GM18508 (cell line): ENCODE results near the gene KCNJ9.
"Not testable (repeated sequence)": the region's sequence is repeated elsewhere in the genome, so short reads cannot be mapped to it uniquely, and the experiment has no call there.

Experiments used
- ATAC-seq: cut with Tn5 transposase; IDR thresholded peaks from one replicate; pipeline ENCODE4 v1.9.1; 2021; ENCODE audit warnings: moderate number of reproducible peaks; ENCODE audit not compliant: insufficient read depth, unreplicated experiment

KCNJ9 gene

GRCh38 chr1:160099716-160100375 is 18.5 kb downstream of the KCNJ9 start:
- ATAC-seq = no peak

GRCh38 chr1:160101037-160101716 is 19.8 kb downstream of the KCNJ9 start:
- ATAC-seq = no peak

- ATAC-seq = no peak
Measured at GRCh38 chr1:160101717-160102522, 20.6 kb downstream of the KCNJ9 start.

GRCh38 chr1:160103658-160104408 is 22.5 kb downstream of the KCNJ9 start:
- ATAC-seq = no peak

GRCh38 chr1:160104486-160104885 is 23.1 kb downstream of the KCNJ9 start:
- ATAC-seq = no peak

- ATAC-seq = no peak
Measured at GRCh38 chr1:160105155-160105554, 23.8 kb downstream of the KCNJ9 start.

DNA sequence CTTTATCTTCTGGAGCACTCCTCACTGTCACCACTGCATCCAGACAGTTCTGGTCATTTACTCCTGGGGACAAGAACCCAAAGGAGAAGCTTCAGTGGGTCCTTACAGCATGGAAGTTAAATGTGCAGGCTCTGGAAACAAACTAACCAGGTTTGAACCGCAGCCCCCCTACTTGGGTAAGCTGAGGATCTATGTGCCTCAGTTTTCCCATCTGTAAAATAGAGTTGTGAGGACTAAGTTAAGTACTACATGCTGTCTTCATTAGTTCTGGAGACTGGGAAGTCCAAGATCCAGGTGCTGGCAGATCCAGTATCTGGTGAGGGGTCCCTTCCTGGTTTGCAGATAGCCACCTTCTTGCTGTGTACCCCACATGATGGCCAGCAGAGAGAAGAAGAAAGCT is 26.2 kb downstream of the KCNJ9 start:
- ATAC-seq = no peak

GRCh38 chr1:160108888-160109662 is 27.7 kb downstream of the KCNJ9 start:
- ATAC-seq = no peak

GRCh38 chr1:160109686-160110085 is 28.3 kb downstream of the KCNJ9 start:
- no peak for ATAC-seq

- ATAC-seq = not testable (repeated sequence)
Measured at GRCh38 chr1:160111462-160111861, 30.1 kb downstream of the KCNJ9 start.

- no peak for ATAC-seq
Measured at GRCh38 chr1:160112357-160112756, 31.0 kb downstream of the KCNJ9 start.

- ATAC-seq = no peak
Measured at GRCh38 chr1:160113407-160113806, 32.1 kb downstream of the KCNJ9 start.

DNA sequence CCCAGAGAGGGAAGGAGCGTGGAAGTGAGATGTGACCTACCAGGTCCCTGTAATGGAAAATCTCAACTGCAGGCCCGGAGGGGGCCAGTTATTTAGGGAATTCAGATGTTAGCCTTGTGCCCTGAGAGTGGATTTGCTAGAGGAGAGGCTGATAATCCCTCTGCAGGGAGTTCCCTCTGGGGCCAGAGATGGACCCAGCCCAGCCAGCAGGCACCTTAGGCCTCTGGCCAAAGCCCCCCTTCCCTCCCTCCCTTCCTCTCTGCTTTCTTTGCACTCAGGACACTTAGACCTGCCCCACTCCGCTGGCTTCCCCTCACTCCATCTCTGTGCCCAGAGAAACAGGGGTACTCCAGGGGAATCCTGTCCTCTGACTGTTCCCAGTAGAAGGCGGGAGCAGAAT is 32.7 kb downstream of the KCNJ9 start:
- ATAC-seq = no peak

DNA sequence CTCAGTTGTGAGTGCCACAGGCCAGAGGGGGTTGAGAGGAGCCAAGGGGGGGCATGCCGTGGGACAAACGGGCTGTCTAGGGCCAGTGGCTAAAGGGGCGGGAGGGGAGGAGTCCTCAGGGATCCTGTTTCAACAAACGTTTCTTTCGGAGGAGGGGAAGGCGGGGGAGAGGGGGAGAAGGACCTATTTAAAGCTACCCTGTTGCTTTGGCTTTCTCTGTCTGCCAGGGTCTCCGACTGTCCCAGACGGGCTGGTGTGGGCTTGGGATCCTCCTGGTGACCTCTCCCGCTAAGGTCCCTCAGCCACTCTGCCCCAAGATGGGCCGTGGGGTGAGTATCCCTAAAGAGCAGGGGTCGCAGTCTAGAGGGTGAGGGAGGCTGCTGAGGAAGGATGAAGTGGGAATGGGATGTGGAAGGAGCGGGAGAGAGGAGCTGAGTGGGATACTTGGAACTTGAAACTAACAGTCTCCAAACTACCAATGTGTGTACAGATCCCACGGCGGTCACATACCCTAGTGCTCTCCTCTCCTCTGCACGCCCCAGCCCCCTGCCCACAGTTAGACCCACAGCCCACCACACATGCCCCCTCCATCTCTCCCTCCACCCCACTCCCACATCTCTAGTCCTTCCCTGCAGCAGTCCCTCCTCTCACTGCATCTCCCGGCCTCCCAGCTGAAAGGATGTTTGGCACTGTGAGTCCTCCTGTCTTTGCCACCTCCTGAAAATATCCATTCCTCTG is 34.4 kb downstream of the KCNJ9 start, which contains the start of gene ATP1A2:
Gene ATP1A2, plus strand, starts transcription at position 215 of the 738 bp plus-strand sequence. Its CDS starts 103 bp downstream, at position 318.
- no peak for ATAC-seq

GRCh38 chr1:160116283-160117147 is 35.2 kb downstream of the KCNJ9 start:
- no peak for ATAC-seq

DNA sequence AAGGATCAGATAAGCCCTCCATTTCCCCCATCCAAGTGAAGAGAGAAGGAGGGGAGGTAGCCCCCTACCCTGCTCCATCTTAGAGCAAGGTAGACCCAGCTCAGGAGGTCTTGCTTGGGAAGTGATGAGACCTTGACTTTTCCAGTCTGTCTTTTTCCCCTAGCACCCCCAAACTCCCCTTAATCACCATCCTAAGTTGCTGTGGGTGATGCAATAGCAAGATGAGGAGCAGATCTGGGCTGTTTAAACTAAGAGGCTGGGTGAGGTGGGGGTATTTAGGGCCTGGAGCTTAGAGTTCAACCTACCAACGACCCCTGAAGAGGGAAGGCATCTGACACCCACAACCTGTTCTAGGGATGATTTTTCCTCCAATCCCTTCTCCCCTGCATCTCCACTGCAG is 36.0 kb downstream of the KCNJ9 start:
- ATAC-seq = no peak

GRCh38 chr1:160117709-160118183 is 36.4 kb downstream of the KCNJ9 start:
- ATAC-seq = no peak

DNA sequence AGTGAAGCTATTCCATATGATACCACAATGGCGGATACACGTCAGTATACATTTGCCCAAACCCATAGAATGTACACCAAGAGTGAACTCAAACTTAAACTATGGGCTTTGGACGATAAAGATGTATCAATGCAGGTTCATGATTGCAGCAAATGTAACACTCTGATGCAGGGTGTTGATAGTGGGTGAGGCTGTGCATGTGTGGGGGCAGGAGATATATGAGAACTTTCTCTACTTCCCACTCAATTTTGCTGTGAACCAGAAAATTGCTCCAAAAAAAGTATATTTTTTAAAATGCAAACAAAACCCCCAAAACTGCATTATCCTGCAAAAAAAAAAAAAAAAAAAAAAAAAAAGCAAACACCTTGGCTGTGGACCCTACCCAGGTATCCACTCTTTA is 37.6 kb downstream of the KCNJ9 start:
- ATAC-seq = no peak
